Lower leg skin (tissue), 3 donors: Measurements from ENCODE around the gene PRCP.

ENCODE experiments used
- CTCF ChIP-seq, 3 donors: fragments of 450-650 bp; IDR thresholded peaks; one replicate each; pipeline ENCODE4 v1.5.1; 2016; ENCODE audit warnings: antibody characterized with exemption in 3 of 3, mild to moderate bottlenecking in 3 of 3, moderate library complexity in 2 of 3
- POLR2A ChIP-seq, 2 donors: fragments of 450-650 bp; IDR thresholded peaks; one replicate each; pipeline ENCODE4 v1.6.1; 2016 to 2017; ENCODE audit warnings: antibody characterized with exemption in 2 of 2, mild to moderate bottlenecking in 1 of 2, moderate library complexity in 1 of 2

- TF ChIP-seq POLR2A (IDR thresholded peaks at IDR 0.05) (no peak), CTCF (IDR thresholded peaks at IDR 0.05) (no peak)
Measured at GRCh38 chr11:82826526-82826925, 73.7 kb downstream of the PRCP start.
